ENCODE results near the gene C1QTNF6.

GRCh38 chr22:37139762-37140161 lies 48.3 kb downstream of the C1QTNF6 start:
- TF ChIP-seq, protein P1, sequence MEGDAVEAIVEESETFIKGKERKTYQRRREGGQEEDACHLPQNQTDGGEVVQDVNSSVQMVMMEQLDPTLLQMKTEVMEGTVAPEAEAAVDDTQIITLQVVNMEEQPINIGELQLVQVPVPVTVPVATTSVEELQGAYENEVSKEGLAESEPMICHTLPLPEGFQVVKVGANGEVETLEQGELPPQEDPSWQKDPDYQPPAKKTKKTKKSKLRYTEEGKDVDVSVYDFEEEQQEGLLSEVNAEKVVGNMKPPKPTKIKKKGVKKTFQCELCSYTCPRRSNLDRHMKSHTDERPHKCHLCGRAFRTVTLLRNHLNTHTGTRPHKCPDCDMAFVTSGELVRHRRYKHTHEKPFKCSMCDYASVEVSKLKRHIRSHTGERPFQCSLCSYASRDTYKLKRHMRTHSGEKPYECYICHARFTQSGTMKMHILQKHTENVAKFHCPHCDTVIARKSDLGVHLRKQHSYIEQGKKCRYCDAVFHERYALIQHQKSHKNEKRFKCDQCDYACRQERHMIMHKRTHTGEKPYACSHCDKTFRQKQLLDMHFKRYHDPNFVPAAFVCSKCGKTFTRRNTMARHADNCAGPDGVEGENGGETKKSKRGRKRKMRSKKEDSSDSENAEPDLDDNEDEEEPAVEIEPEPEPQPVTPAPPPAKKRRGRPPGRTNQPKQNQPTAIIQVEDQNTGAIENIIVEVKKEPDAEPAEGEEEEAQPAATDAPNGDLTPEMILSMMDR (IDR thresholded peaks at IDR 0.05): no peak
- TF ChIP-seq ZFX (IDR thresholded peaks at IDR 0.05; ENCODE audit: borderline replicate concordance): no peak

All from 22Rv1 (cell line).